ENCODE results near the gene GJA4.

- TF ChIP-seq CTCF (IDR thresholded peaks at IDR 0.05) = no peak
- no peak for TF ChIP-seq POLR2A (IDR thresholded peaks at IDR 0.05)
- TF ChIP-seq EP300 (IDR thresholded peaks at IDR 0.05) = no peak
Observed at GRCh38 chr1:34744851-34745250, 47.9 kb upstream of the GJA4 start.

Data from upper lobe of left lung (tissue), 4 donors.